ENCODE data around the gene TCERG1L. TPM values are rescaled to one million over a fixed set of nuclear protein-coding genes. Genes with fewer than 3 reads are reported as not detected.

Gene TCERG1L
- total RNA-seq, 4 donors from 2014 or later, result not detected

- no peak for TF ChIP-seq CTCF (IDR thresholded peaks at IDR 0.05; ENCODE audit: low read depth)
Measured at GRCh38 chr10:131224106-131224505, 87.4 kb downstream of the TCERG1L start.

- TF ChIP-seq CTCF (IDR thresholded peaks at IDR 0.05; ENCODE audit: low read depth), result no peak
Measured at GRCh38 chr10:131223422-131223821, 88.1 kb downstream of the TCERG1L start.

- TF ChIP-seq CTCF (IDR thresholded peaks at IDR 0.05; ENCODE audit: low read depth), result no peak
Measured at GRCh38 chr10:131222986-131223385, 88.5 kb downstream of the TCERG1L start.

GRCh38 chr10:131221632-131222277 is 89.8 kb downstream of the TCERG1L start:
- TF ChIP-seq CTCF (IDR thresholded peaks at IDR 0.05; ENCODE audit: low read depth), result no peak

- no peak for TF ChIP-seq CTCF (IDR thresholded peaks at IDR 0.05; ENCODE audit: low read depth)
Measured at GRCh38 chr10:131220601-131221171, 90.8 kb downstream of the TCERG1L start.

- TF ChIP-seq CTCF (IDR thresholded peaks at IDR 0.05; ENCODE audit: low read depth), result no peak
Measured at GRCh38 chr10:131219955-131220489, 91.5 kb downstream of the TCERG1L start.

- no peak for TF ChIP-seq CTCF (IDR thresholded peaks at IDR 0.05; ENCODE audit: low read depth)
Measured at GRCh38 chr10:131219584-131219886, 92.0 kb downstream of the TCERG1L start.
